Measurements from ENCODE around the gene PARL.

The PARL gene

GRCh38 chr3:183837894-183838293, 46.8 kb downstream of the PARL start:
- DNase-seq (ENCODE audit: extremely low spot score) = no peak
- TF ChIP-seq ARNT (IDR thresholded peaks at IDR 0.05) = no peak
- CTCF ChIA-PET = no interaction called here
- POLR2A ChIA-PET = no interaction called here

GRCh38 chr3:183837390-183837789, 47.3 kb downstream of the PARL start:
- no peak for DNase-seq (ENCODE audit: extremely low spot score)
- POLR2A ChIA-PET = no interaction called here
- CTCF ChIA-PET = no interaction called here
- TF ChIP-seq HDGF (IDR thresholded peaks at IDR 0.05; ENCODE audit: borderline replicate concordance) = no peak
- no peak for TF ChIP-seq FOXA1 (IDR thresholded peaks at IDR 0.05)
- TF ChIP-seq TARDBP (IDR thresholded peaks at IDR 0.05) = no peak
- TF ChIP-seq SUZ12 (IDR thresholded peaks at IDR 0.05) = no peak

DNA sequence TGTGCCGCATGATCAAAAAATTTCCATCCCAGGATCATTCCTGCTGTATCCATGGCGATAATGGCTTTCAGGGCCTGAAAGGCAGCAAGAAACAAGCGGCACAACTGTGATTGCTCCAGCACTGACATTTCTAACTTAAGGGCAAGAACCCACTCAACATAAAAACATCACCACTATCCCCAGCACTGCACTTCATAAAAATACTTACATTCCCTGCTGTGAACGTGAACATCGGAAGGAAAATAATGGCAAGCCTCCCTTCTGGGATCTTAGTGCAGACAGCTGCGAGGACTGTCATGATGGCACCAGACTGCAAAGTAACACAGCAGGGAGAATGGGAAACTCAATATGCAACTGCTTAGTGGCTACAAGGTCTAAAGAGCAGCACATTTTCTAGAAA, 51.2 kb downstream of the PARL start:
- ChIA-PET POLR2A (no interaction called here), CTCF (no interaction called here)
- no peak for TF ChIP-seq ARNT (IDR thresholded peaks at IDR 0.05)
- no peak for TF ChIP-seq L3MBTL2 (conservative IDR thresholded peaks at IDR 0.05)
- TF ChIP-seq FOXK2 (IDR thresholded peaks at IDR 0.05) = no peak
- TF ChIP-seq TARDBP (IDR thresholded peaks at IDR 0.05) = no peak
- TF ChIP-seq, protein P1, sequence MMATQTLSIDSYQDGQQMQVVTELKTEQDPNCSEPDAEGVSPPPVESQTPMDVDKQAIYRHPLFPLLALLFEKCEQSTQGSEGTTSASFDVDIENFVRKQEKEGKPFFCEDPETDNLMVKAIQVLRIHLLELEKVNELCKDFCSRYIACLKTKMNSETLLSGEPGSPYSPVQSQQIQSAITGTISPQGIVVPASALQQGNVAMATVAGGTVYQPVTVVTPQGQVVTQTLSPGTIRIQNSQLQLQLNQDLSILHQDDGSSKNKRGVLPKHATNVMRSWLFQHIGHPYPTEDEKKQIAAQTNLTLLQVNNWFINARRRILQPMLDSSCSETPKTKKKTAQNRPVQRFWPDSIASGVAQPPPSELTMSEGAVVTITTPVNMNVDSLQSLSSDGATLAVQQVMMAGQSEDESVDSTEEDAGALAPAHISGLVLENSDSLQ (IDR thresholded peaks at IDR 0.05) = no peak
- no peak for TF ChIP-seq BHLHE40 (IDR thresholded peaks at IDR 0.05; ENCODE audit: borderline replicate concordance)

GRCh38 chr3:183830187-183830586, 54.5 kb downstream of the PARL start:
- ChIA-PET POLR2A (no interaction called here), CTCF (no interaction called here)
- no peak for DNase-seq (ENCODE audit: extremely low spot score)
- no peak for TF ChIP-seq FOXA1 (IDR thresholded peaks at IDR 0.05)
- TF ChIP-seq FOXK2 (IDR thresholded peaks at IDR 0.05) = no peak
- no peak for TF ChIP-seq FOXM1 (IDR thresholded peaks at IDR 0.05; ENCODE audit: borderline replicate concordance)
- no peak for TF ChIP-seq CTBP1 (IDR thresholded peaks at IDR 0.05; ENCODE audit: borderline replicate concordance)
- no peak for TF ChIP-seq BHLHE40 (IDR thresholded peaks at IDR 0.05; ENCODE audit: borderline replicate concordance)
- no peak for TF ChIP-seq ZNF384 (IDR thresholded peaks at IDR 0.05)
- TF ChIP-seq SUZ12 (IDR thresholded peaks at IDR 0.05) = no peak
- no peak for TF ChIP-seq HDGF (IDR thresholded peaks at IDR 0.05; ENCODE audit: borderline replicate concordance)
- no peak for TF ChIP-seq ELF4 (IDR thresholded peaks at IDR 0.05)
- no peak for TF ChIP-seq SP1 (IDR thresholded peaks at IDR 0.05)
- TF ChIP-seq ARNT (IDR thresholded peaks at IDR 0.05) = no peak
- no peak for TF ChIP-seq TARDBP (IDR thresholded peaks at IDR 0.05)
- TF ChIP-seq LEF1 (IDR thresholded peaks at IDR 0.05; ENCODE audit: borderline replicate concordance) = no peak
- TF ChIP-seq NFRKB (IDR thresholded peaks at IDR 0.05) = no peak
- TF ChIP-seq, protein P1 (IDR thresholded peaks at IDR 0.05) = no peak
- no peak for TF ChIP-seq L3MBTL2 (conservative IDR thresholded peaks at IDR 0.05)

More for the DNA sequence above, 51.2 kb downstream of the PARL start:
- DNase-seq (ENCODE audit: extremely low spot score) = no peak

DNA sequence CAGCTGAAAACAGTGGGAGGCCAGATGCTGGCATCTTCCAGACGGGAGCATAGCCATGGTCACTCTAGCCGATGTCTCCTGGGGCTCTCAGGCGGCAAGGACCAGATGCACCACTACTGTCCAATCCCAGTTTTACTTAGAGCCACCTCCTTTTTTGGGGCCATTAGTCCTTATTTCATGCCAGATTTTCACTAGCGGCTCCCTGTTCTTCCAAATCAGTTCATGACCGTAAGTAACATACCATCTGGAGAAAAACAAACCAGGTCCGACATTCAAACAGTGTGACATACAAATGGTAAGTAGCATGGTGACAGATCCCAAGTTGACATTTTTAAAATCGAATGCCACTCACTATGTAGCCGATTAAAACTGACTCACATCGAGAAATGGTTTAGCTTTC, 55.2 kb downstream of the PARL start:
- CTCF ChIA-PET = no interaction called here
- TF ChIP-seq L3MBTL2 (conservative IDR thresholded peaks at IDR 0.05) (no peak), FOXM1 (IDR thresholded peaks at IDR 0.05; ENCODE audit: borderline replicate concordance) (no peak), CTBP1 (IDR thresholded peaks at IDR 0.05; ENCODE audit: borderline replicate concordance) (no peak), LEF1 (IDR thresholded peaks at IDR 0.05; ENCODE audit: borderline replicate concordance) (no peak), ARNT (IDR thresholded peaks at IDR 0.05) (no peak), FOXA1 (IDR thresholded peaks at IDR 0.05) (no peak), ELF4 (IDR thresholded peaks at IDR 0.05) (no peak), BHLHE40 (IDR thresholded peaks at IDR 0.05; ENCODE audit: borderline replicate concordance) (no peak), NFRKB (IDR thresholded peaks at IDR 0.05) (no peak), TARDBP (IDR thresholded peaks at IDR 0.05) (no peak), FOXK2 (IDR thresholded peaks at IDR 0.05) (no peak), HDGF (IDR thresholded peaks at IDR 0.05; ENCODE audit: borderline replicate concordance) (no peak), SP1 (IDR thresholded peaks at IDR 0.05) (no peak), SUZ12 (IDR thresholded peaks at IDR 0.05) (no peak), ZNF384 (IDR thresholded peaks at IDR 0.05) (no peak)
- TF ChIP-seq, protein P1 (IDR thresholded peaks at IDR 0.05) = no peak
- no peak for DNase-seq (ENCODE audit: extremely low spot score)
- POLR2A ChIA-PET = no interaction called here

- CTCF ChIA-PET = no interaction called here
- TF ChIP-seq LEF1 (IDR thresholded peaks at IDR 0.05; ENCODE audit: borderline replicate concordance) (no peak), BHLHE40 (IDR thresholded peaks at IDR 0.05; ENCODE audit: borderline replicate concordance) (no peak), SUZ12 (IDR thresholded peaks at IDR 0.05) (no peak), NFRKB (IDR thresholded peaks at IDR 0.05) (no peak), FOXK2 (IDR thresholded peaks at IDR 0.05) (no peak), ARNT (IDR thresholded peaks at IDR 0.05) (no peak), SP1 (IDR thresholded peaks at IDR 0.05) (no peak), FOXM1 (IDR thresholded peaks at IDR 0.05; ENCODE audit: borderline replicate concordance) (no peak), CTBP1 (IDR thresholded peaks at IDR 0.05; ENCODE audit: borderline replicate concordance) (no peak), ZNF384 (IDR thresholded peaks at IDR 0.05) (no peak), TARDBP (IDR thresholded peaks at IDR 0.05) (no peak), L3MBTL2 (conservative IDR thresholded peaks at IDR 0.05) (no peak), HDGF (IDR thresholded peaks at IDR 0.05; ENCODE audit: borderline replicate concordance) (no peak), FOXA1 (IDR thresholded peaks at IDR 0.05) (no peak), ELF4 (IDR thresholded peaks at IDR 0.05) (no peak)
- TF ChIP-seq, protein P1 (IDR thresholded peaks at IDR 0.05) = no peak
- POLR2A ChIA-PET = no interaction called here
Observed at GRCh38 chr3:183828538-183828870, 56.2 kb downstream of the PARL start.

More at GRCh38 chr3:183828538-183828870, 56.2 kb downstream of the PARL start:
- DNase-seq (ENCODE audit: extremely low spot score) = no peak

Measured in HEK293T (cell line).